Measurements from ENCODE around the gene GPC3.

Gene GPC3

DNA sequence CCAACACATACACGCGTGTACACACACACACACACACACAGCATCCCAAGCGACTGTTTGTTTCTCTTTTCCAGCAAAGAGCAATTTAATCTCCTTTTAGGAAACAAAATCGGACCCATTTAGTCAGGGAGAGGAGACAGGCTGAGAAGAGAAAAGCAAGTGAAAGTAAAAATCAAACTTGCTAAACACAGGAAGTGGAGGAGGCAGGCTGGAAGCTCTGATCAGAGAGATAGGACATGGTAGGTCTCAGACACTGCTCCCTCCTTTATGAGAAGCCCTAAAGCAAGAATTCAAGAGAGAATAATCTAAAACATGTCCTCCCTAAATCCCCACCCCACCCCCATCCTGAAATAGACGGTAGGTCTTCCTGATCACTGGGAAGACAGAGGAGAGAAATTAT is 62.3 kb downstream of the GPC3 start:
- Histone ChIP-seq H3K4me1 (ENCODE audit: control insufficient read depth, insufficient read depth, low read length) (no peaks in the 10 kb centered on the region; the same call in 1 of the 2 replicates), H3K27ac (ENCODE audit: extremely low read depth, low read depth, low read length) (no peak overlapping the region), H3K36me3 (ENCODE audit: control insufficient read depth in 2 of 2, insufficient read depth in 1 of 2, low read length in 2 of 2) (no peaks in the 10 kb centered on the region; a peak in 1 of 3 replicates), H3K4me3 (ENCODE audit: low read depth, low read length) (no peak overlapping the region), H3K9me3 (ENCODE audit: control insufficient read depth, insufficient read depth, low read depth, low read length) (no peaks in the 10 kb centered on the region)
- peak; percentile 66; the same call in 1 of the 2 replicates for TF ChIP-seq TRIM28 (IDR thresholded peaks at IDR 0.05; ENCODE audit: borderline replicate concordance, low read length)
- no peak for TF ChIP-seq REPIN1 (tag by site-specific recombination; IDR thresholded peaks at IDR 0.05; ENCODE audit: low read depth)
- TF ChIP-seq ZNF132 (tag by site-specific recombination; IDR thresholded peaks at IDR 0.05; ENCODE audit: borderline replicate concordance): no peak
- no peak for TF ChIP-seq ZNF155 (tag by site-specific recombination; IDR thresholded peaks at IDR 0.05)
- POLR2A ChIA-PET: no interaction called here
- CTCF ChIA-PET: interaction anchor here (0.7 to 6.4 kb wide), 6 partner anchors 10 to 258 kb away, joined by 3 to 74 read pairs (median 6); no protein-coding TSS in a partner anchor

DNA sequence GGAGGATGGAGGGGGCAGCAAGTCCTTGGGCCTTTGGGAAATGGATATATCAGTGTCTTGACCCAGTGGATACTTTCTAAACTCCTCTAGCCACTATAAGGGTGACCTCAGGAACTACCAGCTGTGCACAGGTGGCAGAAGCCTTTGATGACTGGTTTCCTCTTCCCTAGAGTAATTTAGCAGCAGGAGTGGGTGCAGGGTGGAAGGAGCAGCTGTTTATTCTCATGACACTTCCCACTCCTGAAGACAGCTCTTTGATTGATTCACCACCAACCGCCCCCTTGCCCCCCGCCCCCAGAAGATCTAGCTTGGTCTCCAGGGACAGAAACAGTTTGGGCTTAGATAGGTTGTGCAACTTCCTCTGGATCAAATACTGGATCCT is 63.0 kb downstream of the GPC3 start:
- no peaks in the 10 kb centered on the region; a peak in 1 of 3 replicates for H3K36me3 ChIP-seq (ENCODE audit: control insufficient read depth in 2 of 2, insufficient read depth in 1 of 2, low read length in 2 of 2)
- ChIA-PET CTCF (interaction anchor here (0.6 to 6.4 kb wide), 25 partner anchors 9 to 996 kb away, joined by 3 to 74 read pairs (median 4); no protein-coding TSS in a partner anchor), POLR2A (no interaction called here)
- no peak overlapping the region for H3K27ac ChIP-seq (ENCODE audit: extremely low read depth, low read depth, low read length)
- no peak overlapping the region for H3K4me3 ChIP-seq (ENCODE audit: low read depth, low read length)
- no peaks in the 10 kb centered on the region; the same call in none of the 2 replicates for H3K4me1 ChIP-seq (ENCODE audit: control insufficient read depth, insufficient read depth, low read length)
- H3K9me3 ChIP-seq (ENCODE audit: control insufficient read depth, insufficient read depth, low read depth, low read length): no peaks in the 10 kb centered on the region
- TF ChIP-seq EGR2 (tag by site-specific recombination; IDR thresholded peaks at IDR 0.05; ENCODE audit: low read depth): peak; percentile 82
- TF ChIP-seq ZFP41 (tag by site-specific recombination; IDR thresholded peaks at IDR 0.05; ENCODE audit: borderline replicate concordance): no peak
- peak; percentile 72 for TF ChIP-seq ZFHX2 (tag by site-specific recombination; conservative IDR thresholded peaks at IDR 0.05)

DNA sequence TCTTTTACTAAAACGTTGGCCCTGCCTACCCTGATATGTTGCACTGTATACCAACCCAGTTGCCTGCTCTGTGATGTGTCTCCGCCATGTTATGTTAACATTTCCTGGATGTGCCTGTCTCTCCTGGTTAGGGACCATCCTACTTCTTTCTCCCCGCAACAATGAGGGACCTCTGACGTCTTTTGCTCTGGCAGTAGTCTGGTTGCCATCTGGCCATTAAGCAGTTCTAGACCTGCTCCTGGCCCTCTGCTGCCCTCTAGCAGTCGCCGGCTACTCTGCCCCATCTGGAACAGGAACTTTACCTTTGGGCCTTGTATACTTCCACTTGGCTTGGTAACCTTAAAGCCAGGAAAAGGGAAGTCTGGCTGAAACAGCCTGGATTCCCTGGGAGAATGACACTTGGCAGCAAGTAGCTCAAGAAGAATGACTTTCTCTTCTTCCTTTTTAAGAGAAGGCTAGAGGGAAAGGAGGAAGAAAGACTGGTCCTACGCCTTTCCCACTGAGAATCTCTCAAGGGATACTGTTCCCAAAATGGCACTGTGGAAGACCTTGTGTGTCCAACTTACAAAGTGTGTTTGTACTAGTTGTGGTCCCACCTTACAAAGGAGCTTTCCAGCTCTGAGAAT is 63.5 kb downstream of the GPC3 start:
- POLR2A ChIA-PET: no interaction called here
- Histone ChIP-seq H3K9me3 (ENCODE audit: control insufficient read depth, insufficient read depth, low read depth, low read length) (no peaks in the 10 kb centered on the region), H3K4me3 (ENCODE audit: low read depth, low read length) (no peak overlapping the region), H3K27ac (ENCODE audit: extremely low read depth, low read depth, low read length) (no peak overlapping the region; the same call in 1 of the 2 replicates), H3K36me3 (ENCODE audit: control insufficient read depth in 2 of 2, insufficient read depth in 1 of 2, low read length in 2 of 2) (no peaks in the 10 kb centered on the region; a peak in 1 of 3 replicates), H3K4me1 (ENCODE audit: control insufficient read depth, insufficient read depth, low read length) (no peaks in the 10 kb centered on the region; the same call in none of the 2 replicates)
- CTCF ChIA-PET: interaction anchor here (0.6 to 6.4 kb wide), 33 partner anchors 9 to 995 kb away, joined by 3 to 74 read pairs (median 4); no protein-coding TSS in a partner anchor
- TF ChIP-seq, protein P1, sequence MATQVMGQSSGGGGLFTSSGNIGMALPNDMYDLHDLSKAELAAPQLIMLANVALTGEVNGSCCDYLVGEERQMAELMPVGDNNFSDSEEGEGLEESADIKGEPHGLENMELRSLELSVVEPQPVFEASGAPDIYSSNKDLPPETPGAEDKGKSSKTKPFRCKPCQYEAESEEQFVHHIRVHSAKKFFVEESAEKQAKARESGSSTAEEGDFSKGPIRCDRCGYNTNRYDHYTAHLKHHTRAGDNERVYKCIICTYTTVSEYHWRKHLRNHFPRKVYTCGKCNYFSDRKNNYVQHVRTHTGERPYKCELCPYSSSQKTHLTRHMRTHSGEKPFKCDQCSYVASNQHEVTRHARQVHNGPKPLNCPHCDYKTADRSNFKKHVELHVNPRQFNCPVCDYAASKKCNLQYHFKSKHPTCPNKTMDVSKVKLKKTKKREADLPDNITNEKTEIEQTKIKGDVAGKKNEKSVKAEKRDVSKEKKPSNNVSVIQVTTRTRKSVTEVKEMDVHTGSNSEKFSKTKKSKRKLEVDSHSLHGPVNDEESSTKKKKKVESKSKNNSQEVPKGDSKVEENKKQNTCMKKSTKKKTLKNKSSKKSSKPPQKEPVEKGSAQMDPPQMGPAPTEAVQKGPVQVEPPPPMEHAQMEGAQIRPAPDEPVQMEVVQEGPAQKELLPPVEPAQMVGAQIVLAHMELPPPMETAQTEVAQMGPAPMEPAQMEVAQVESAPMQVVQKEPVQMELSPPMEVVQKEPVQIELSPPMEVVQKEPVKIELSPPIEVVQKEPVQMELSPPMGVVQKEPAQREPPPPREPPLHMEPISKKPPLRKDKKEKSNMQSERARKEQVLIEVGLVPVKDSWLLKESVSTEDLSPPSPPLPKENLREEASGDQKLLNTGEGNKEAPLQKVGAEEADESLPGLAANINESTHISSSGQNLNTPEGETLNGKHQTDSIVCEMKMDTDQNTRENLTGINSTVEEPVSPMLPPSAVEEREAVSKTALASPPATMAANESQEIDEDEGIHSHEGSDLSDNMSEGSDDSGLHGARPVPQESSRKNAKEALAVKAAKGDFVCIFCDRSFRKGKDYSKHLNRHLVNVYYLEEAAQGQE (tag by site-specific recombination; IDR thresholded peaks at IDR 0.05): no peak
- TF ChIP-seq ZNF654 (tag by site-specific recombination; IDR thresholded peaks at IDR 0.05; ENCODE audit: low read depth): peak; percentile 78
- TF ChIP-seq, protein P2, sequence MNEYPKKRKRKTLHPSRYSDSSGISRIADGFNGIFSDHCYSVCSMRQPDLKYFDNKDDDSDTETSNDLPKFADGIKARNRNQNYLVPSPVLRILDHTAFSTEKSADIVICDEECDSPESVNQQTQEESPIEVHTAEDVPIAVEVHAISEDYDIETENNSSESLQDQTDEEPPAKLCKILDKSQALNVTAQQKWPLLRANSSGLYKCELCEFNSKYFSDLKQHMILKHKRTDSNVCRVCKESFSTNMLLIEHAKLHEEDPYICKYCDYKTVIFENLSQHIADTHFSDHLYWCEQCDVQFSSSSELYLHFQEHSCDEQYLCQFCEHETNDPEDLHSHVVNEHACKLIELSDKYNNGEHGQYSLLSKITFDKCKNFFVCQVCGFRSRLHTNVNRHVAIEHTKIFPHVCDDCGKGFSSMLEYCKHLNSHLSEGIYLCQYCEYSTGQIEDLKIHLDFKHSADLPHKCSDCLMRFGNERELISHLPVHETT (tag by site-specific recombination; IDR thresholded peaks at IDR 0.05): no peak
- no peak for TF ChIP-seq ZNF610 (tag by site-specific recombination; IDR thresholded peaks at IDR 0.05; ENCODE audit: borderline replicate concordance)
- TF ChIP-seq ZSCAN30 (tag by site-specific recombination; IDR thresholded peaks at IDR 0.05): peak; percentile 44; the same call in 1 of the 2 replicates
- TF ChIP-seq KLF10 (tag by site-specific recombination; IDR thresholded peaks at IDR 0.05): no peak
- no peak for TF ChIP-seq KLF8 (tag by site-specific recombination; IDR thresholded peaks at IDR 0.05)
- TF ChIP-seq ZNF354C (tag by site-specific recombination; IDR thresholded peaks at IDR 0.05; ENCODE audit: borderline replicate concordance, low read depth): no peak
- no peak for TF ChIP-seq ZNF16 (tag by site-specific recombination; IDR thresholded peaks at IDR 0.05; ENCODE audit: low read depth)
- TF ChIP-seq, protein P3, sequence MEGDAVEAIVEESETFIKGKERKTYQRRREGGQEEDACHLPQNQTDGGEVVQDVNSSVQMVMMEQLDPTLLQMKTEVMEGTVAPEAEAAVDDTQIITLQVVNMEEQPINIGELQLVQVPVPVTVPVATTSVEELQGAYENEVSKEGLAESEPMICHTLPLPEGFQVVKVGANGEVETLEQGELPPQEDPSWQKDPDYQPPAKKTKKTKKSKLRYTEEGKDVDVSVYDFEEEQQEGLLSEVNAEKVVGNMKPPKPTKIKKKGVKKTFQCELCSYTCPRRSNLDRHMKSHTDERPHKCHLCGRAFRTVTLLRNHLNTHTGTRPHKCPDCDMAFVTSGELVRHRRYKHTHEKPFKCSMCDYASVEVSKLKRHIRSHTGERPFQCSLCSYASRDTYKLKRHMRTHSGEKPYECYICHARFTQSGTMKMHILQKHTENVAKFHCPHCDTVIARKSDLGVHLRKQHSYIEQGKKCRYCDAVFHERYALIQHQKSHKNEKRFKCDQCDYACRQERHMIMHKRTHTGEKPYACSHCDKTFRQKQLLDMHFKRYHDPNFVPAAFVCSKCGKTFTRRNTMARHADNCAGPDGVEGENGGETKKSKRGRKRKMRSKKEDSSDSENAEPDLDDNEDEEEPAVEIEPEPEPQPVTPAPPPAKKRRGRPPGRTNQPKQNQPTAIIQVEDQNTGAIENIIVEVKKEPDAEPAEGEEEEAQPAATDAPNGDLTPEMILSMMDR (tag by site-specific recombination; IDR thresholded peaks at IDR 0.05): peak; percentile 87
- no peak for TF ChIP-seq ZBTB20 (tag by site-specific recombination; IDR thresholded peaks at IDR 0.05)
- TF ChIP-seq ZNF221 (tag by site-specific recombination; IDR thresholded peaks at IDR 0.05; ENCODE audit: borderline replicate concordance): no peak
- peak; percentile 98 for TF ChIP-seq ZBTB48 (tag by site-specific recombination; IDR thresholded peaks at IDR 0.05)
- no peak for TF ChIP-seq ZNF133 (tag by site-specific recombination; IDR thresholded peaks at IDR 0.05)
- TF ChIP-seq ZNF341 (tag by site-specific recombination; IDR thresholded peaks at IDR 0.05; ENCODE audit: low read depth): no peak
- TF ChIP-seq ZNF175 (tag by site-specific recombination; IDR thresholded peaks at IDR 0.05): no peak
- TF ChIP-seq GFI1B (tag by site-specific recombination; IDR thresholded peaks at IDR 0.05): no peak
- no peak for TF ChIP-seq ZNF561 (tag by site-specific recombination; IDR thresholded peaks at IDR 0.05; ENCODE audit: borderline replicate concordance)
- no peak for TF ChIP-seq ZNF707 (tag by site-specific recombination; IDR thresholded peaks at IDR 0.05)

Measured in HEK293 (cell line).